Fibroblast of skin of right quadriceps (primary cell): ENCODE results near the gene OBP2A.
"Not testable (repeated sequence)": the region's sequence is repeated elsewhere in the genome, so short reads cannot be mapped to it uniquely, and the experiment has no call there.

Experiments used
- DNase-seq: peaks from one replicate; pipeline ENCODE4 v3.0.0-alpha.2; 2013

OBP2A gene

DNA sequence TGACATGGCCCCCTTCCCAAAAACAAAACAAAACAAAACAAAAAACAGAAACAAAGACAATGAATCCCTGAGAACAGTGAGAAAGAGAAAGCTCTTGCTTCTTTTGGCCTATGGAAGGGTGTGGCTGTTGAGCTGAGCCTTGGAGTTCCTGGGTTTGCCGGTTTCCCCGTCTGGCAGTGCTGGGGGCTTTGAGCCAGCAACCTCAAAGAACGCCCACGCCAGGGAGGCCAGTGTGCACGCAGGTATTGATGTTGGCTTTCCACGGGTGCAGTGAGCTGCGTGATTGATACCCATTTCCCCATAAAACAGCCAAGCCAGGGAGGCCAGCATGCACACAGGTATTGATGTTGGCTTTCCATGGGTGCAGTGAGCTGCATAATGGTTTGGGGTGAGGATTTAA lies 33.0 kb upstream of the OBP2A start:
- DNase-seq, result no peak

GRCh38 chr9:135513351-135513846 lies 32.5 kb upstream of the OBP2A start:
- no peak for DNase-seq

GRCh38 chr9:135513906-135514305 lies 32.0 kb upstream of the OBP2A start:
- DNase-seq, result not testable (repeated sequence)

DNA sequence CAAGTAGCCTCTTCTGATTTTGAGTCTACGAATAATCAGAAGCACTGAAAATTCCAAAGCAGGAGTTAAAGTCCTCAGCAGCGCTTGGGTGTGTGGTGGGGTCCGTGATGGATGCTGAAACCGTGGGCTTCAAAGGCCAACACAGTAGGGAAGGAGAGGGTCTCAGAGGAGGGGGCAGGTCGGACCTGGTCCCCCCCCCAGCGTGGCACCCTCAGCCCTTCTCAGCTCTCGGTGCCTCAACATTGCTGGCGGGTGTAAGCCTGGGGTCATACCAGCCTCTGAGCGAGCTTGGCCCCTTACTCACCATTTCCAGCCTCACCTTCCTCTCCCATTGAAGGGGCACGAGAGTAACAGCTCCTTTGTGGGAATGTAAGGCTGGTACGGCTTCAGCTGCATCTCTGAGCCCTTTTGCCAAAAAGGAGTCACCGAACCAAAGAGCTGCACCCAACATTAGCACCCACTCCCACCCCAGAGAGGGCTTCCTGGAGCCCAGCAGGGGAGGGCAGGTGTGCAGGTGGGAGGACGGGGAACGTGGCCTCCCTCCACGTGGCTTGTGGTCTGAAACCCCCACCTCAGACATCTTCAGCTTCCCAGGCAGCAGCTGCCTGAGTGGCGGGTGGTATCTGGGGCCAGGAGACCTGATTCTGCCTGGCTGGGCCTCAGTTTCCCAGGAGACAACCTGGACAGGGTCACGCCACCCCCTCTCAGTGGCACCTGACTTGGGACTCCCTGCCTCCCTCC lies 31.4 kb upstream of the OBP2A start:
- DNase-seq, result no peak

DNA sequence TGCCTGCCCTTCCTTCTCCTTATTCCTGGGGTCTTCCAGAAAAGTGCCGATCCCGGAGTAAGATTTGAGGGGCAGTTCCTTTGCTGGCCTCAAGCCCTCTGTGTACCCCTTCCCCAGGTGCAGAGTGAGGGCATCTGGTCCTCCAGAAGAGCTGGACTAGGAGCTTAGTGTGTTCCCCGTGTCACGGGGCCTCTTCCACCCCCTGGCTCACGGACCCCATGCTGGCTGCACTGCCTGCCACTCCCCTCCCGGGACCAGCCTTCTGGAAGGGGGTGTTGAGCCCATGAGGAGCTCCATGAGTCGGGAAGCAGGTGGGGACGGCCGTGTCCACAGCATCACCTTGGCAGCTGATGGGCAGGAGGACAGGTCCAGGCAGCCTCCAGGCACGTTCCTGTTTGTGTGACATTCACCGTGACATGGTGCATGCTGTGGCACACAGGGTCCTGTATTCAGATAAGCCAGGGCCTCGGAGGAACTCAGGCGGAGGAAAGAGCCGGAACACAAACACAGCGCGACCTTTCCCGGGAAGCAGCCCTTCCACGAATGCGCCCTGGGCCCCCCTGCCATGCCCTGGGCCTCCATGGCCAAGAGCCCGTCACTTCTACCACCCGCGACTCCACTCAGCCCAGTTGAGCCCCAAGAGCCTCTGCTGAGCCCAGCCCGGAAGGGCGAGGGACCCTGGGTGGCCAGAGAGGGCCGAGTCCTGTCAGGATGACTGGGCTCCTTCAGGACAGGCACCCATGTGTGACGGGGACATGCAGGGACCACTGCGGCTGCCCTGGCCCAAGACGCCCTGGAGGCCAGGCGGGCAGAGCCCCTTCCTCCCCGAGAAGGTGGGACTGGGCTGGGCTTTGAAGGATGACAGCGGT lies 30.6 kb upstream of the OBP2A start:
- no peak for DNase-seq

DNA sequence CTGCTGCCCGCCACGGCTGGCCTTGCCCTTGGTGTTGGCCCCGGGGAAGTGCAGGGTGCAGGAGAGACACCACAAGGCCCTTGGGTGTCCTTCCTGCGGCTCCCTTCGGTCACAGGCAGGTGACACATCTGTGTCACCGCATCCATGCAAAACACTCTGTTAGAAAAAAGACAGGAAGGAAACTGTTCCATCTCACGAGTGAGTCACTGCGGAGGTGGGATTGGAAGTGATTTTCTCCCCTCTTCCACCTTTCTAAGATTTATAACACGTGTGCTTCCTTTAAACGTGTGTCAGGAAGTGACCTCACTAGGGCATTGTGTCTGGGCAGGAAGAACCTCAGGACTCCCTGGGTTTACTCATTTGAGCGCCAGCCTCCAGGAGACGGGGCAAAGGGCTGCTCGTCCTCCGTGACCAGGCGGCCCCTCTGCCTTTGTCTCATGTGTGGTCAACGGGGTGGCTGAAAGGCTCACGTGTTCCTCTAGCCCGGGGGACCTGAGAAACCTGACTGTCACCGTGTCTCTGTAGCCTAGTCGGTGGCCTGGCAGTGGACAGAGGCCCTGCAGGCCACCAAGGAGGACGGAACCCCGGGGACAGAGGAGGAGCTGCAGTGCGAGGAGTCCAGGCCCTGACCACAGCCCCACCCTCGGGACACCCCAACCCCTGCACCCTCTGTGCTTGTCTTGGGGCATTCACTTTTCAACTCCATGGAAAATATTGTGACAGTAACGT lies 29.6 kb upstream of the OBP2A start:
- DNase-seq, result no peak

- no peak for DNase-seq
Observed at GRCh38 chr9:135517407-135517822, 28.5 kb upstream of the OBP2A start.

DNA sequence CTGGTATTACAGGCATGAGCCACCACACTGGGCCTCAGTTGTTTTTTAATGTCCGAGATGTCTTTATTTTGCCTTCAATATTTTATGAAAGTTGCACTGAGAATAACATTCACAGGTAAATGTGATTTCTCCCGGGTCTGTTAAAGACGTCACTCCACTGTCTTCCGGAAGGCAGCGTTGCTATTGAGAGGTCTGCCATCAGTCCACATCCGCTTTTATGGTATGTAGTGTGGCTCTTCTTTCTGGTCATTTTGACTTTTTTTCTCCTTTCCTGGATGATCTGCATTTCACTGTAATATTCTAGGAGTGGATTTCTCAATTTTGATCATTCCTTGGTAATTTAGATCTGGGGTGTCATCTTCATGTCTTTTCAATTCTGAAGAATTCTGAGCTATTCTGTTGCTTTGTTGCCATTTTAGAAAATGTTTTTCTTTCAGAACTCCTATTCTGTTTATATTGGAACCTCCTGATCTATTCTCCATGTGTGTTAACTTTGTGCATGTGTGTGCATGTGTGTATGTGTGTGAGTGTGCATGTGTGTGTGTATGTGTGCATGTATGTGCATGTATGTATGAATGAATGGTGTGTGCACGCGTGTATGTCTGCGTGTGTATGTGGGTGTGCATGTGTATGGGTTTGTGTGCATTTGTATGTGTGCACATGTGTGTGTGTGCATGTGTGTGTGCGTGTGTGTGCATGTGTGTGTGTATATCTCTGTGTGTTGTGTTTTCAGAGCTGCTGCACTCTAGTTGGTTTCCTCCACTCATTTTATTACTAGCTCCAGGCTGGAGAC lies 26.6 kb upstream of the OBP2A start:
- DNase-seq, result no peak

- no peak for DNase-seq
Observed at GRCh38 chr9:135520916-135521607, 24.9 kb upstream of the OBP2A start, which contains the start of gene LCN1. Gene LCN1, plus strand, starts transcription at chr9:135521440. Its CDS starts 58 bp downstream, at chr9:135521498.

DNA sequence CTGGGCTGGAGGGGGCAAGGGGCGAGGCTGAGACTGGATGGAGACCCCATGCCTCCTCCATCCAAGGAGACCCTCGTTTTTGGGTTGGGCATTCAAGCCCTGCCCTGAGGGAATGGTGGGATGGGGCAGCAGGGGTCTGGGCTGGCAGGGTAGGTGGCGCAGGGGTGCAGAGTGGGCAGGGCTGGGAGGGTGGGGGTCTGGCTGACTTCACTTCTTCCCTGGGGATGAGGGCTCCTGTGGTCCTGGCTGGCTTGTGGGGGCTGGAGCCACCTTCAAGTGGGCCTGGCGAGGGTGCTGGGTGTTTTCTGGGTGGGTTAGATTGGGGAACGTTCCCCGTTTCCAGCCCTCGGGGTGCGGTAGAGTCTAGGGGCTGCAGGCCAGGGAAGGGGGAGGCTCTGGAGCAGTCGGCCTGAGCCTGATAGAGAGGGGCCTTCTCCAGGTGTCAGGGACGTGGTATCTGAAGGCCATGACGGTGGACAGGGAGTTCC lies 24.3 kb upstream of the OBP2A start:
- DNase-seq, result no peak

DNA sequence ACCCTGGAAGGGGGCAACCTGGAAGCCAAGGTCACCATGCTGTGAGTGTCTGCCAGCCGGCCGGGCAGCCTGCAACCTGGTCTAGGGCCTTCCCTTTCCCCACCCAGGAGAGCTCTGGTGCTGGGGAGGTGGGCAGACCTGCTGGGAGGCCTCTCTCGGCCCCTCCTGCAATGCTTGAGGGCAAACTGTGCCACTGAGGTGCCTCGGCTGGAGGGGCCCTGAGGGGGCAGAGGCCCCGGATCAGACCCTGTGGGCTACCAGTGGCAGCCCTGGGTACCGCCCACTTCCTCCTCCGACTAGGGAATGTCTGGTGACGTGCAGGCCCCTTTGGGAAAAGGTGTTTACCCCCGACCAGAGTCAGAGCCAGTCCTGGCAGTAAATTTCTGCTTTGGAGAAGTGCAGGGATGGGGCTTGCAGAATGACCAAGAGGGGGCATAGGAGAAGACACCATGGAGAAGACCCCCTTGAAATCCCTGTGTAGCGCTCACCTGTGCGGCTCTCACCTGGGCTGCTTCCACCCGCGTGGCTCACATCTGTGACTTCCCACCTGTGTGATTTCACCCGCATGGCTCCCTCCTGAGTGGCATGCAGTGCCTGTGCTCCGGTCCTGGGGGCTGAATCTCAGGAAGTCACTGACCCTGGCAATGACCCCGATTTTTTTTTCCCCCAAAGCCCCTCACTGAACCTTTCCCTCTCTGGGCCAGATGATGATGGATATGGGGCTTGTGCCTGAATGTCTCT lies 23.6 kb upstream of the OBP2A start:
- no peak for DNase-seq

GRCh38 chr9:135522931-135523330 lies 23.0 kb upstream of the OBP2A start:
- DNase-seq, result no peak

DNA sequence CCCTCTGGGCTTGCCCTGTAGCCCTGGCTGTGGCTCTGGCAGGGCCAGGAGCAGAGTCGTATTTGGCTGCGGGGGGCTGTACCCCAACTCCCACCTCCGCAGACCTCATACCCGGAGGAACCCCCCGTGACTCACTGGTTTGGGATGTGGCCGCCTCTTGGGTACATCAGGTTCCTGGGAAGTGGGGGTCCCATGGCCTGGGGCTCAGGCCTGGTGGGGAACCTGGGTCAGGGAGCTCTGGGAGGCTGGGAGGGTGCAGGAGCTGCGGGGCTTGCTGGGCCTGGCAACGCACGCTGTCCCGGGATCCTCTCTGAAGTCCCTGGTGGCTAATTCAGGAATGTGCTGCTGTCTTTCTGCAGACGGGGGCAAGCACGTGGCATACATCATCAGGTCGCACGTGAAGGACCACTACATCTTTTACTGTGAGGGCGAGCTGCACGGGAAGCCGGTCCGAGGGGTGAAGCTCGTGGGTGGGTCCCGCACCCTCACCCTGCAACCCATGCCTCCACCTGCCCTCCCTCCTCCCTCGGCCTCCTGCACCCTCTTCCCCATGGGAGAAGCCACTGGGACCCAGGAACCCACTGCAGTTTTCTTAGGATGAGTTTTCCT lies 22.3 kb upstream of the OBP2A start:
- no peak for DNase-seq

DNA sequence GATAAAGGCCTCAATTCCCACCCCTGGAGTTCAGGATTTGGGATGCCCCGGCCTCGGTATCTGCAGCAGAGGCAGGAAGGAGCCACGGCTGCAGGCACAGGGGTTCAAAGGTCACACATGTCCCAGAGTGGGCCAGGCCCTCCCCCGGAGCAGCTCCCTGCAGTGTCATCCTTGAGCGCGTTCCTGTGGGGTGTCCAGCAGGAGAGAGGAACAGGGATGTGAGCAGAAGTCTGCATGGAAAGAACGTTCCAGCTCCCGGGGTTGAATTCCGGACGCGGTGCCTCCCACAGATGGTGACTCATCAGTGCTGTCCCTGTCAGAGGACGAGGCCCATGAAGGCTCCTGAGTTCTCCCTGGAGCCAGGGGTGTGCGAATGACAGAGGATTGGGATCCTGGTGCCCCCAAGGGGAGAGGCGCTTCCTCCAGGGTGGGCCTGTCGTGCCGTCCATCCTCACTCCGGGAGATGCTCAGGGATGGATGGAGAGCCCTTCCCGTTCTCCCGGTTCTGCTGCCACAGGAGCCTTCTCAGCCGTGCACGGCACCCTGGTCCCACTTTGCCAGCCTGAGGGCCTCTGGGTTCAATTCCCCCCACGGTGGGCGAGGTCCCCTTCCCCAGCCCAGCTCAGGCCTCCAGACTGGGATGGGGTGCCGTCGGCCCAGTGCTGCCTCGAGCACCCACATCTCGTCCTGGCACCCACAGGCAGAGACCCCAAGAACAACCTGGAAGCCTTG lies 21.6 kb upstream of the OBP2A start:
- no peak for DNase-seq

- no peak for DNase-seq
Observed at GRCh38 chr9:135525241-135526088, 20.5 kb upstream of the OBP2A start.

- no peak for DNase-seq
Observed at GRCh38 chr9:135526089-135526729, 19.7 kb upstream of the OBP2A start.

GRCh38 chr9:135526730-135527571 lies 19.0 kb upstream of the OBP2A start:
- no peak for DNase-seq
